ENCODE measurements around the gene SNAPC5. TPM values are rescaled to one million over a fixed set of nuclear protein-coding genes. Genes with fewer than 3 reads are reported as not detected.

Gene SNAPC5, protein sequence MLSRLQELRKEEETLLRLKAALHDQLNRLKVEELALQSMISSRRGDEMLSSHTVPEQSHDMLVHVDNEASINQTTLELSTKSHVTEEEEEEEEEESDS
- total RNA-seq: 28.3 and 31.4 TPM in 2 replicates

DNA sequence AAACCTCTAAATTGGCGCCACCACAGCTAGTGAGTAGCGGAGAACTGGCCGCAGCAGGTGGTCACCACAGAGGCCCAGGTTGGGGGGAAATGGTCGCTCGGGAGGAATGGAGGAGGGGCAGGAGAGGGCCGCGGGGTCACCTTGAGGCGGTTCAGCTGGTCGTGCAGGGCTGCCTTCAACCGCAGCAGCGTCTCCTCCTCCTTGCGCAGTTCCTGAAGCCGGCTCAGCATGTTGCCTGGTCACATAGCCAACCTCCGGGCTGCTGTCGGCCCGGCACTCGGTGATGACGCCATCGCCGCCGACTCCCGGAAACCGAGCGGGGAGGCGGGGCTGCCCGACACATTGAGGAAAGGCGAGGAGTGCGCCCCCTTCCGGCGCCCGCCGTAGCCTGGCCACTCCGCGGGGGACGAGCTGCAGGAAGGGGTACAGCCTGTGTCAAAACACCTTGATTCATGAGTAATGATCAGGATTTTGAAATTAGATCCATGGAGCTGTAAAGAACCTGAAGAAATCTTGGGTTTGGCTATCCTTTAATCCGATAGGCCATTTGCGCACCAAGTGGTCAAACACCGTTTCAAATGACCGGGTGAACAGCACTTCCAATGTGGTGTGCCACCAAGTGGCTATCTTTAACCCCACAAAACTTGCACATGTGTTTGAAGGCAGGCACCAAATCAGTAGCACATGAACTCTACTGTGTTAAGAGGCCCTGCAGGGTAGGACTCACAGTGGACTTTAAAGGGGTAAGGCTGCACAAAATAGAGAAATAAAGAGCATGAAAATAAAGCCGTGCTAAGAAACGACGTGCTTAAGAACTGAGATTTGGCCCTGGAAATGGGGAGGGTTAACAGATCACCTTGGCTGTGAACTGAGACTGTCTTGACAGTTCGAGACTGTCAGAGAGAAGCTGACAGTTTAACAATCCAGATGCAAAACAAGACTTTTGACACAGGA is at the start of gene SNAPC5:
Gene SNAPC5 (minus strand): TSS at position 261 of the 954 bp plus-strand sequence. CDS start 31 bp downstream, at position 230.

DNA sequence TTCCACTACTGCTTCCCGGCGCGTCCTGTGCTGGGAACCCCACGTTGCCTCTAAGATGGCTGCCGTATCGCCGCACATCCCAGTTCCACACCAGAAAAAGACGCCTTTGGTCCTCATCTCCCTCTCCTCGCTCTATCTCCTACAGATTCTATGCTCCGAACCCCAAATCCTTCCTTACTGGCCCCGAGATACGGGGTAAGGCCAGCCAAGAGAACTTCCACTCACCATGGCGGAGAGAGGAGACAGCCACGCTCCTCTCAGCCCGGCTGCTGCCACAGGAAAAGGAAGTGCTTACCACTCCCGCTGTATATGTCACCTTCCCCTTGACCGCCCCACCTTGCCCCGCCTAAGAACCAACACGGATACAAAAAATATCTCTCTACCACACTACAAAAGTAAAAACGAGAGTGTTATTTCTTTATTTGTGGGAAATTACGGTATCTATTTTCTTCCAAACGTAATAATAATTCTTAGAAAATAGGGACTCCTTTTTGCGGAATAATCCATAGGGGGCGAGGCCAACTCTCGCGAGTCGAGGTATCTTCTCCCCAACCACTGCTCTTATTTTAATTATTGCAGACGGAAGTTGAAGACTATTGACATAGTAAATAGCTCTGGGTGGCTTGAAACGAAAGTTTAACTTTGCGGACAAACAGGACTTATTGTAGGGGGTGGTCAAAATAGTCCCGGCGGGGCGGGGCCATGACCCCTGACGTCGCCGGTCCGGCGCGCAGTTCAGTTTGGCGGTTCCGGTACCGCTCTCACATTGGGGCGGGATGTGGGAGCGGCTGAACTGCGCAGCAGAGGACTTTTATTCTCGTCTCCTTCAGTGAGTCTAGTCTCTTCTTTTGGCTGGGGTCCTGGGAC is 7.2 kb upstream of the SNAPC5 start, which contains the start of the genes RPL4 and ZWILCH:
Gene RPL4 (minus strand): TSS at position 293 of the 867 bp plus-strand sequence. CDS start 65 bp downstream, at position 228.
Gene ZWILCH (plus strand): TSS at position 764 of the 867 bp plus-strand sequence. CDS start 13 bp downstream, at position 777.

Other genes with a start within 250 kb of the SNAPC5 start
- gene MEGF11, start 244.0 kb downstream of the SNAPC5 start, total RNA-seq: not detected in 2 replicates
- 26.7 and 28.8 TPM in 2 replicates for gene DIS3L, start 204.2 kb downstream of the SNAPC5 start, total RNA-seq
- 8.1 and 8.6 TPM in 2 replicates for gene TIPIN, start 141.1 kb downstream of the SNAPC5 start, total RNA-seq
- 22.3 and 34.5 TPM in 2 replicates for gene MAP2K1, start 110.8 kb downstream of the SNAPC5 start, total RNA-seq
- gene RPL4, start 7.1 kb upstream of the SNAPC5 start, total RNA-seq: 1,618 and 1,908 TPM in 2 replicates
- gene ZWILCH, start 7.6 kb upstream of the SNAPC5 start, total RNA-seq: 4.1 and 5.7 TPM in 2 replicates
- 0.28 and 0.37 TPM in 2 replicates for gene LCTL, start 68.2 kb upstream of the SNAPC5 start, total RNA-seq
- 15.5 and 31.3 TPM in 2 replicates for gene SMAD6, start 204.5 kb upstream of the SNAPC5 start, total RNA-seq

Data from smooth muscle cell of bladder (primary cell).